HCT116 (cell line): Measurements from ENCODE around the gene LDAH. TPM values are rescaled to one million over a fixed set of nuclear protein-coding genes. Genes with fewer than 3 reads are reported as not detected.

Source experiments
- ATAC-seq: fragments of 200-7000 bp; cut with Tn5 transposase; 2 replicates; pipeline ENCODE4 v1.9.1; 2020; ENCODE audit warnings: mild to moderate bottlenecking, moderate library complexity
- BruUV-seq: library from RNA; stranded (reverse); fragments of 400-500 nt; replicated peaks from 2 replicates; lab custom pipeline; 2021; lab: Mats Ljungman, UMichigan
- CTCF ChIA-PET: fragments of 300-600 bp; sonication (Branson Sonifier 250); formaldehyde crosslinking; loops from one replicate; lab custom pipeline; 2021; ENCODE audit warnings: antibody characterized with exemption; lab: Charles Lee
- POLR2A ChIA-PET: fragments of 300-600, 350-600 bp; sonication (Branson Sonifier 250); formaldehyde crosslinking; loops from one replicate; lab custom pipeline; 2021; ENCODE audit warnings: antibody characterized with exemption; lab: Charles Lee
- RAD21 ChIA-PET, 2 experiments: fragments of 300-600 bp; sonication (Branson Sonifier 250); formaldehyde crosslinking; loops; one replicate each; lab custom pipeline; 2023; ENCODE audit warnings: low total read pairs in 2 of 2; ENCODE audit not compliant: uncharacterized antibody in 2 of 2, unreplicated experiment in 2 of 2, low non-redundant PET in 1 of 2; lab: Charles Lee
- DNase-seq: peaks from one replicate; pipeline ENCODE4 v3.0.0-alpha.2; 2010; ENCODE audit warnings: low read depth, low spot score
- H2AFZ ChIP-seq: fragments of 200-600 bp; shearing (Covaris generic), sonication (generic); 2 replicates; pipeline ENCODE4 v1.6.1; 2017; ENCODE audit warnings: low read depth, mixed run types, mixed read lengths, antibody characterized with exemption, low read length; ENCODE audit not compliant: poor library complexity, severe bottlenecking
- H3K27ac ChIP-seq: 2 replicates; pipeline ENCODE4 v1.5.1; 2012; ENCODE audit warnings: low read depth, low read length
- H3K27me3 ChIP-seq: fragments of 200-600 bp; sonication (generic); 2 replicates; pipeline ENCODE4 v1.6.1; 2016; ENCODE audit warnings: mixed run types, low read length, mixed read lengths; ENCODE audit not compliant: insufficient read depth
- H3K36me3 ChIP-seq, 2 experiments: fragments of 200-500 bp in 1 of 2; fragments of 200-600 bp in 1 of 2; sonication (Bioruptor generic) in 1 of 2; sonication (generic) in 1 of 2; 2 replicates each; pipeline versions ENCODE4 v1.5.1 to v1.6.1; 2014 to 2016; ENCODE audit warnings: low read length in 2 of 2, inconsistent platforms in 1 of 2, mixed read lengths in 1 of 2, mixed run types in 1 of 2; ENCODE audit not compliant: insufficient read depth in 2 of 2, control insufficient read depth in 1 of 2
- H3K4me1 ChIP-seq, 2 experiments: fragments of 200-600 bp in 1 of 2; sonication (generic) in 1 of 2; 2 replicates each; pipeline versions ENCODE4 v1.5.1 to v1.6.1; 2012 to 2017; ENCODE audit warnings: low read length in 2 of 2, inconsistent platforms in 1 of 2, mild to moderate bottlenecking in 1 of 2, mixed read lengths in 1 of 2, mixed run types in 1 of 2, moderate library complexity in 1 of 2; ENCODE audit not compliant: insufficient read depth in 2 of 2, control insufficient read depth in 1 of 2
- H3K4me2 ChIP-seq: fragments of 200-600 bp; sonication (generic); 2 replicates; pipeline ENCODE4 v1.6.1; 2017; ENCODE audit warnings: mixed run types, low read length, mixed read lengths
- H3K4me3 ChIP-seq, 2 experiments: fragments of 200-600 bp in 1 of 2; sonication (generic) in 1 of 2; replicated peaks in 1 of 2; 2 replicates each; pipeline ENCODE4 v1.5.1; 2011 to 2016; ENCODE audit warnings: low read length in 2 of 2, control low read depth in 1 of 2, low read depth in 1 of 2, mild to moderate bottlenecking in 1 of 2, mixed read lengths in 1 of 2, mixed run types in 1 of 2
- H3K79me2 ChIP-seq: fragments of 200-600 bp; sonication (generic); 2 replicates; pipeline ENCODE4 v1.6.1; 2017; ENCODE audit warnings: mild to moderate bottlenecking, mixed run types, low read length, moderate library complexity, mixed read lengths; ENCODE audit not compliant: insufficient read depth
- H3K9ac ChIP-seq: fragments of 200-600 bp; sonication (generic); 2 replicates; pipeline ENCODE4 v1.6.1; 2016; ENCODE audit warnings: low read length, mixed read lengths
- H3K9me2 ChIP-seq: fragments of 200-600 bp; sonication (generic), shearing (Covaris generic); 2 replicates; pipeline ENCODE4 v1.6.1; 2017; ENCODE audit warnings: mixed run types, mild to moderate bottlenecking, moderate library complexity; ENCODE audit not compliant: insufficient read depth
- H3K9me3 ChIP-seq, 2 experiments: fragments of 200-500 bp in 1 of 2; fragments of 200-600 bp in 1 of 2; sonication (Bioruptor generic) in 1 of 2; sonication (generic) in 1 of 2; 2 replicates each; pipeline ENCODE4 v1.6.1; 2014 to 2017; ENCODE audit warnings: low read length in 2 of 2, mixed read lengths in 2 of 2, inconsistent platforms in 1 of 2, low read depth in 1 of 2, mild to moderate bottlenecking in 1 of 2, mixed run types in 1 of 2, moderate library complexity in 1 of 2; ENCODE audit not compliant: control insufficient read depth in 1 of 2, insufficient read depth in 1 of 2
- H4K20me1 ChIP-seq: fragments of 200-600 bp; sonication (generic), shearing (Covaris generic); 2 replicates; pipeline ENCODE4 v1.6.1; 2017; ENCODE audit warnings: mixed run types, mild to moderate bottlenecking, moderate library complexity; ENCODE audit not compliant: insufficient read depth
- CEBPB ChIP-seq: IDR thresholded peaks from 2 replicates; pipeline ENCODE4 v1.6.1; 2012; ENCODE audit warnings: low read depth
- EGR1 ChIP-seq: IDR thresholded peaks from 2 replicates; pipeline ENCODE4 v1.6.1; 2012; ENCODE audit warnings: low read depth
- ELF1 ChIP-seq: IDR thresholded peaks from 2 replicates; pipeline ENCODE4 v1.6.1; 2012; ENCODE audit warnings: low read depth, borderline replicate concordance
- EZH2 ChIP-seq: fragments of 200-600 bp; sonication (generic); IDR thresholded peaks from 2 replicates; pipeline ENCODE4 v1.6.1; 2017; ENCODE audit warnings: antibody characterized with exemption, mixed run types
- EZH2phosphoT487 ChIP-seq: fragments of 200-600 bp; IDR thresholded peaks from 2 replicates; pipeline ENCODE4 v1.6.1; 2018; ENCODE audit warnings: antibody characterized with exemption, borderline replicate concordance
- FOSL1 ChIP-seq: IDR thresholded peaks from 2 replicates; pipeline ENCODE4 v1.6.1; 2012; ENCODE audit warnings: low read depth
- POLR2A ChIP-seq: IDR thresholded peaks from 2 replicates; pipeline ENCODE4 v1.7.0; 2011; ENCODE audit warnings: borderline replicate concordance; ENCODE audit not compliant: insufficient read depth, insufficient read length; ENCODE audit errors: extremely low read depth
- SIN3A ChIP-seq: IDR thresholded peaks from 2 replicates; pipeline ENCODE4 v1.6.1; 2012; ENCODE audit warnings: low read depth
- TCF7L2 ChIP-seq: IDR thresholded peaks from 2 replicates; pipeline ENCODE4 v1.7.0; 2011; ENCODE audit warnings: borderline replicate concordance, inconsistent platforms; ENCODE audit not compliant: insufficient read depth, insufficient read length; ENCODE audit errors: extremely low read depth
- YY1 ChIP-seq: IDR thresholded peaks from 2 replicates; pipeline ENCODE4 v1.6.1; 2011; ENCODE audit warnings: low read length, low read depth, moderate library complexity, mild to moderate bottlenecking; ENCODE audit not compliant: insufficient replicate concordance; ENCODE audit errors: extremely low read depth
- ZFX ChIP-seq: fragments of 450-650 bp; IDR thresholded peaks from 2 replicates; pipeline ENCODE4 v1.6.1; 2017
- intact Hi-C: fragments of 100-400 bp; cut with micrococcal nuclease; formaldehyde crosslinking; loops from 2 replicates; pipeline ENCODE4 v1.10.0; 2022
- total RNA-seq: library from RNA; stranded (reverse); gene quantifications from one replicate; pipeline ENCODE4 v1.2.1, GENCODE V29; 2021; ENCODE audit not compliant: unreplicated experiment
- TF ChIP-seq, protein P1 (sequence below), 3 experiments: fragments of 200-600 bp in 1 of 3; sonication (generic) in 1 of 3; IDR thresholded peaks in 2 of 3; conservative IDR thresholded peaks in 1 of 3; 2 replicates each; pipeline ENCODE4 v1.5.1; 2012 to 2017; ENCODE audit warnings: low read depth in 2 of 3, low read length in 2 of 3, antibody characterized with exemption in 1 of 3, borderline replicate concordance in 1 of 3, control low read depth in 1 of 3, mild to moderate bottlenecking in 1 of 3, mixed read lengths in 1 of 3, mixed run types in 1 of 3, moderate library complexity in 1 of 3; ENCODE audit not compliant: insufficient read depth in 1 of 3
- TF ChIP-seq, protein P2 (sequence below): IDR thresholded peaks from 2 replicates; pipeline ENCODE4 v1.6.1; 2012; ENCODE audit warnings: low read depth
- TF ChIP-seq, protein P3 (sequence below): IDR thresholded peaks from 2 replicates; pipeline ENCODE4 v1.6.1; 2012
- TF ChIP-seq, protein P4 (sequence below): IDR thresholded peaks from 2 replicates; pipeline ENCODE4 v1.6.1; 2011; ENCODE audit warnings: mild to moderate bottlenecking, low read length, moderate library complexity; ENCODE audit not compliant: insufficient replicate concordance; ENCODE audit errors: extremely low read depth

Gene LDAH
- total RNA-seq, 1 experiment from 2014 or later = 25.7 TPM

GRCh38 chr2:20706786-20707185 is 116.1 kb downstream of the LDAH start (continued):
- TF ChIP-seq, protein P1, sequence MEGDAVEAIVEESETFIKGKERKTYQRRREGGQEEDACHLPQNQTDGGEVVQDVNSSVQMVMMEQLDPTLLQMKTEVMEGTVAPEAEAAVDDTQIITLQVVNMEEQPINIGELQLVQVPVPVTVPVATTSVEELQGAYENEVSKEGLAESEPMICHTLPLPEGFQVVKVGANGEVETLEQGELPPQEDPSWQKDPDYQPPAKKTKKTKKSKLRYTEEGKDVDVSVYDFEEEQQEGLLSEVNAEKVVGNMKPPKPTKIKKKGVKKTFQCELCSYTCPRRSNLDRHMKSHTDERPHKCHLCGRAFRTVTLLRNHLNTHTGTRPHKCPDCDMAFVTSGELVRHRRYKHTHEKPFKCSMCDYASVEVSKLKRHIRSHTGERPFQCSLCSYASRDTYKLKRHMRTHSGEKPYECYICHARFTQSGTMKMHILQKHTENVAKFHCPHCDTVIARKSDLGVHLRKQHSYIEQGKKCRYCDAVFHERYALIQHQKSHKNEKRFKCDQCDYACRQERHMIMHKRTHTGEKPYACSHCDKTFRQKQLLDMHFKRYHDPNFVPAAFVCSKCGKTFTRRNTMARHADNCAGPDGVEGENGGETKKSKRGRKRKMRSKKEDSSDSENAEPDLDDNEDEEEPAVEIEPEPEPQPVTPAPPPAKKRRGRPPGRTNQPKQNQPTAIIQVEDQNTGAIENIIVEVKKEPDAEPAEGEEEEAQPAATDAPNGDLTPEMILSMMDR (IDR thresholded peaks at IDR 0.05 in 2 of 3, conservative IDR thresholded peaks at IDR 0.05 in 1 of 3; ENCODE audit: borderline replicate concordance in 1 of 3, insufficient read depth in 1 of 3, low read depth in 2 of 3, low read length in 2 of 3) = no peak
- TF ChIP-seq ZFX = no peak
- TF ChIP-seq SIN3A = no peak
- TF ChIP-seq, all 23 proteins: peak for 0

DNA sequence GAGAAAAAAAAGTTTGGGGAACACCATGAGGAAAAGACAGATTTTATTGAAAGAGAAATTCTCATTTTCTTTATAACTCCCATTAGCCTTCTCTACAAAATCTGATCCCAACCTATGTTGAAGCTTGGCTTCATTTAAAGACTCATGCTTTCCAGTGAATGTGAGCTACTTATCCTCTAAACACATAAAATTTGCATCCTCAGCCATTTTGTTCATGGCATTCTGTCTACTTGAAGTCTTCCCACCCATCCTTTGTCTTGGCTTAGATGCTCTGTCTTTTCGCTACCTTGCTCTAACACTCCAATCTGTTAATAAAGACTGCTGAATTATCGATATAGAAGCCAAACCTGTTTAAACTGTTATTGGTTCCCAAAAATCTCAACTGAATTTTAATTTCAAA is 116.7 kb downstream of the LDAH start:
- H3K9me2 ChIP-seq = no peaks in the 10 kb centered on the region
- ChIA-PET RAD21 (no interaction called here), CTCF (no interaction called here), POLR2A (no interaction called here)
- ATAC-seq (no peak), DNase-seq (no peak)
- no peaks in the 10 kb centered on the region for H3K27me3 ChIP-seq
- H3K4me2 ChIP-seq = no peak overlapping the region
- H4K20me1 ChIP-seq = peaks cover 4% of the 10 kb centered on the region; the same call in 1 of the 2 replicates
- H3K79me2 ChIP-seq = no peaks in the 10 kb centered on the region
- no peak overlapping the region for H3K4me3 ChIP-seq
- no peak overlapping the region for H3K9ac ChIP-seq
- H2AFZ ChIP-seq = no peak overlapping the region
- H3K36me3 ChIP-seq = 0 out of 4 replicates have a peak, but pooled peaks cover 0 to under 1% of the 10 kb centered on the region in 2 experiments
- no peaks in the 10 kb centered on the region for H3K9me3 ChIP-seq
- no peaks in the 10 kb centered on the region for H3K4me1 ChIP-seq
- H3K27ac ChIP-seq = no peak overlapping the region
- no TSS peak for BruUV-seq
- intact Hi-C loops = no loop called here
- no peak for TF ChIP-seq EZH2
- no peak for TF ChIP-seq POLR2A
- TF ChIP-seq ELF1 = no peak
- TF ChIP-seq, protein P1 (IDR thresholded peaks at IDR 0.05 in 2 of 3, conservative IDR thresholded peaks at IDR 0.05 in 1 of 3; ENCODE audit: borderline replicate concordance in 1 of 3, insufficient read depth in 1 of 3, low read depth in 2 of 3, low read length in 2 of 3) = no peak
- no peak for TF ChIP-seq TCF7L2
- TF ChIP-seq EZH2phosphoT487 = no peak
- TF ChIP-seq, protein P2, sequence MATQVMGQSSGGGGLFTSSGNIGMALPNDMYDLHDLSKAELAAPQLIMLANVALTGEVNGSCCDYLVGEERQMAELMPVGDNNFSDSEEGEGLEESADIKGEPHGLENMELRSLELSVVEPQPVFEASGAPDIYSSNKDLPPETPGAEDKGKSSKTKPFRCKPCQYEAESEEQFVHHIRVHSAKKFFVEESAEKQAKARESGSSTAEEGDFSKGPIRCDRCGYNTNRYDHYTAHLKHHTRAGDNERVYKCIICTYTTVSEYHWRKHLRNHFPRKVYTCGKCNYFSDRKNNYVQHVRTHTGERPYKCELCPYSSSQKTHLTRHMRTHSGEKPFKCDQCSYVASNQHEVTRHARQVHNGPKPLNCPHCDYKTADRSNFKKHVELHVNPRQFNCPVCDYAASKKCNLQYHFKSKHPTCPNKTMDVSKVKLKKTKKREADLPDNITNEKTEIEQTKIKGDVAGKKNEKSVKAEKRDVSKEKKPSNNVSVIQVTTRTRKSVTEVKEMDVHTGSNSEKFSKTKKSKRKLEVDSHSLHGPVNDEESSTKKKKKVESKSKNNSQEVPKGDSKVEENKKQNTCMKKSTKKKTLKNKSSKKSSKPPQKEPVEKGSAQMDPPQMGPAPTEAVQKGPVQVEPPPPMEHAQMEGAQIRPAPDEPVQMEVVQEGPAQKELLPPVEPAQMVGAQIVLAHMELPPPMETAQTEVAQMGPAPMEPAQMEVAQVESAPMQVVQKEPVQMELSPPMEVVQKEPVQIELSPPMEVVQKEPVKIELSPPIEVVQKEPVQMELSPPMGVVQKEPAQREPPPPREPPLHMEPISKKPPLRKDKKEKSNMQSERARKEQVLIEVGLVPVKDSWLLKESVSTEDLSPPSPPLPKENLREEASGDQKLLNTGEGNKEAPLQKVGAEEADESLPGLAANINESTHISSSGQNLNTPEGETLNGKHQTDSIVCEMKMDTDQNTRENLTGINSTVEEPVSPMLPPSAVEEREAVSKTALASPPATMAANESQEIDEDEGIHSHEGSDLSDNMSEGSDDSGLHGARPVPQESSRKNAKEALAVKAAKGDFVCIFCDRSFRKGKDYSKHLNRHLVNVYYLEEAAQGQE = no peak
- no peak for TF ChIP-seq CEBPB
- no peak for TF ChIP-seq YY1
- TF ChIP-seq, protein P3, sequence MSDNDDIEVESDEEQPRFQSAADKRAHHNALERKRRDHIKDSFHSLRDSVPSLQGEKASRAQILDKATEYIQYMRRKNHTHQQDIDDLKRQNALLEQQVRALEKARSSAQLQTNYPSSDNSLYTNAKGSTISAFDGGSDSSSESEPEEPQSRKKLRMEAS = no peak
- no peak for TF ChIP-seq EGR1
- no peak for TF ChIP-seq FOSL1
- TF ChIP-seq, protein P4, sequence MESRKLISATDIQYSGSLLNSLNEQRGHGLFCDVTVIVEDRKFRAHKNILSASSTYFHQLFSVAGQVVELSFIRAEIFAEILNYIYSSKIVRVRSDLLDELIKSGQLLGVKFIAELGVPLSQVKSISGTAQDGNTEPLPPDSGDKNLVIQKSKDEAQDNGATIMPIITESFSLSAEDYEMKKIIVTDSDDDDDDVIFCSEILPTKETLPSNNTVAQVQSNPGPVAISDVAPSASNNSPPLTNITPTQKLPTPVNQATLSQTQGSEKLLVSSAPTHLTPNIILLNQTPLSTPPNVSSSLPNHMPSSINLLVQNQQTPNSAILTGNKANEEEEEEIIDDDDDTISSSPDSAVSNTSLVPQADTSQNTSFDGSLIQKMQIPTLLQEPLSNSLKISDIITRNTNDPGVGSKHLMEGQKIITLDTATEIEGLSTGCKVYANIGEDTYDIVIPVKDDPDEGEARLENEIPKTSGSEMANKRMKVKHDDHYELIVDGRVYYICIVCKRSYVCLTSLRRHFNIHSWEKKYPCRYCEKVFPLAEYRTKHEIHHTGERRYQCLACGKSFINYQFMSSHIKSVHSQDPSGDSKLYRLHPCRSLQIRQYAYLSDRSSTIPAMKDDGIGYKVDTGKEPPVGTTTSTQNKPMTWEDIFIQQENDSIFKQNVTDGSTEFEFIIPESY = no peak
